Activated T-cell treated with anti-CD3 and anti-CD28 coated beads, Interleukin-2, amount 50 U/mL, for 1 hour (primary cell): ENCODE data around the gene ALG13.
"Not testable (repeated sequence)": the region's sequence is repeated elsewhere in the genome, so short reads cannot be mapped to it uniquely, and the experiment has no call there.

ENCODE experiments used
- DNase-seq: peaks from one replicate; pipeline ENCODE4 v3.0.0-alpha.2; 2020

ALG13 gene

DNA sequence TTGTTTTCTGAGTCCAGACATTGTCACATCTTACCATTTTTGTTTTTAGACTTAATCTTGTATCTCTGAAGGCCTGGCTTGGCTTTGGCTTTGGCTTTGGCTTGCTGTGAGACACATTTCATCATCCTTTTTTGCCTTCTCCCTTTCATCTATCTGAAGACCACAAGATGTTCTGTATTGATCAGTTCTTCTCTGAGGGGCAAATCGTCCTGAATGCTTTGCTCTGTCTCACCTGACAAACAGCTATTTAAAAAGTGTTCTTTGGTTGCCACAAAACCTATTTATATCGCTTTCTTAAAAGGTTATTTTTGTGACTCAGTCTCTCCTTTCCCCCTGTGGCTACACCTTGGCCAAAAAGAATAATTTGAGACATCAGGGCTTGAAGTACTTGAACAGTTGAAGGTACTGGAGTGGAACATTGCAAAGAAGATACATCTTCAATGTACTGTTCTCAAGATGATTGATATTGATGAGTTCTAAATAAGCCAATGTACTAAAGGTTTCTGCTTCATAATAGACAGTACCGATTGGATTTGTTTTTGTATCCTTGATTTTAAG, 80.7 kb downstream of the ALG13 start:
- DNase-seq, result no peak

DNA sequence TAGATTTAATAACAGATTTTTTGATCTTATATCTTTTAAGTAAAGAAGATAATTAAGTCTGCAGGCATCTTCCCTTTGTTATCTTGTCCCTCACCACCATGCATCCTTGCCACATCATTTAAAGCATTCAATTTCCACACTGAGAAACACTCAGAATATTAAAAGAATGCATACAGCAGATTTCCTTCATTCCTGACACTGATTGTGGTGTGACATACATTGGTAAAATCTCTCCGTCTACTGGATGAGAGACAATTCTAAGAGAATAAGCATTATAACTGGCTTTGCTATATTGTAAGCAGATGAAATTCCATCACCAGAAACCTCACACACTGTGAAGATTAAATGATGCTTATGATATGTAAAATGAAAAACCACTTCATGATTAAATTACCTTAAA, 97.6 kb downstream of the ALG13 start:
- DNase-seq, result no peak

DNA sequence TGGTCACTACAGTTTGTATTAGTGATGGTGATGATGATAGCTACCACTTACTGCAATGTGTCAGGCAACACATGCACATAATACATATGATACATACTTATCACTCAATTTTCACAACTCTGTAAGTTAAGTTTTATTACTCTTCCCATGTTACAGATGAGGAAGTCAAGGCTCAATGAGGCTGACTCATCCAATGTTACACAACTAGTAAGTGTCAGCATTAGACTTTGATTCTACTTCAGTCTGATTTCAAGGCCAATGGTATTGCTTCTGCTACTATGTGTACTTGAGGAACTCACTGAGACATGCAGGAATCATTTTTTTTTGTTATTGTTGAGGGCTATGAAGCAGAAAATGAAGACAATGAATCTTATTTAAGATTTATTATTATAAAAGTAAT, 98.6 kb downstream of the ALG13 start:
- no peak for DNase-seq

DNA sequence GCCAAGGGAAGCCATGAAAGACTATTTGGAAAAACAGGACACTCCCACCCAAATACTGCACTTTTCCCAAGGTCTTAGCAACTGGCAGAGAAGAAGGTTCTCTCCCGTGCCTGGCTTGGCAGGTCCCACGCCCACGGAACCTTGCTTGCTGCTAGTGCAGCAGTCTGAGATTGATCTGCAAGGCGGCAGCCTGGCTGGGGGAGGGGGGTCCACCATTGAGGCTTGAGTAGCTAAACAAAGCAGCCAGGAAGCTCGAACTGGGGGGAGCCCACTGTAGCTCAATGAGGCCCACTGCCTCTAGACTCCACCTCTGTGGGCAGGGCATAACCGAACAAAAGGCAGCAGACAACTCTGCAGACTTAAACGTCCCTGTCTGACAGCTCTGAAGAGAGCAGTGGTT, 103.7 kb downstream of the ALG13 start:
- no peak for DNase-seq

- DNase-seq, result not testable (repeated sequence)
Measured at GRCh38 chrX:111790054-111790453, 109.1 kb downstream of the ALG13 start.
